Measurements from ENCODE around the gene PHF2.

The PHF2 gene

GRCh38 chr9:93697352-93698139 lies 121.2 kb downstream of the PHF2 start:
- no peak overlapping the region for H3K4me3 ChIP-seq (ENCODE audit: low read depth, low read length)

DNA sequence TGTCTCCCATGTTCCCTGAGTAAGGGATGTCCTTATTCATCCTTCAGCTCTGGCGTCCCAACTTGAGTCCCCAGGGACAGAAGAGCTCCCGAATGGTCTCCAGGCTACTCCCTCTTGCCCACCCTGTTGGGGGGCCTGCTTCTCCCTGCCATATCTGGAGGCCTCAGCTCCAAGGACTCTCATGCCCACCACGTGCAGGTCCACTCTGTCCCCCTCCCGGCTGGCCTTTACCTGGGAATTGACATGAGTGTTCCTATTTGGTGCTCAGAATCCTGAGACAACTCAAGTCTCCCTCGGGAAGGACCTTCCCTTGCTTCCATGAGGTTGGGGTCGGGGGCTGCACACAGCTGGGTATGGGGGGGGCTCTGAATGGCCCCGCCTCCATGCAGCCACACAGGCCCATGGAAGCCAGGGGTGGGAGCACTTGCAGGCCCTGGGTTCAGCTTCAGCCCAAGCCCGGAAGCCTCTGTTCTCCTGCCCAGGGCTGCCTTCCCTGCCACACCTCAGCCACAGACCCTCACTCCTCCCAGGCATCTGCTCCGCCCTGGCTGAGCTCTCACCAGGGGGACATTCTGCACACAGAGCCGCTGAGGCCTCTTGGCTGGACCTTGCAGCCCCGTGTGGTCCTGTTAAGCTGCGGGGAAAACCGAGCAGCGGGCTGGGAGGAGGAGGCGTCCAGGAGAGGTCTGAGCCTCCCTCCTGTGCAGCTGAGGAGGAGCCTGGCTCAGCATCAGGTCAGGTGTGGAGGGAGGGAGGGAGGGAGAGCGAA lies 121.9 kb downstream of the PHF2 start:
- no peak overlapping the region for H3K4me3 ChIP-seq (ENCODE audit: low read depth, low read length)

GRCh38 chr9:93699650-93700049 lies 123.3 kb downstream of the PHF2 start:
- no peak overlapping the region for H3K4me3 ChIP-seq (ENCODE audit: low read depth, low read length)

GRCh38 chr9:93701494-93702218 lies 125.3 kb downstream of the PHF2 start:
- no peak overlapping the region for H3K4me3 ChIP-seq (ENCODE audit: low read depth, low read length)

- no peak overlapping the region for H3K4me3 ChIP-seq (ENCODE audit: low read depth, low read length)
Measured at GRCh38 chr9:93702261-93702660, 125.9 kb downstream of the PHF2 start.

GRCh38 chr9:93708289-93708986 lies 132.1 kb downstream of the PHF2 start:
- H3K4me3 ChIP-seq (ENCODE audit: low read depth, low read length) = no peak overlapping the region

GRCh38 chr9:93708987-93709302 lies 132.6 kb downstream of the PHF2 start:
- no peak overlapping the region for H3K4me3 ChIP-seq (ENCODE audit: low read depth, low read length)

DNA sequence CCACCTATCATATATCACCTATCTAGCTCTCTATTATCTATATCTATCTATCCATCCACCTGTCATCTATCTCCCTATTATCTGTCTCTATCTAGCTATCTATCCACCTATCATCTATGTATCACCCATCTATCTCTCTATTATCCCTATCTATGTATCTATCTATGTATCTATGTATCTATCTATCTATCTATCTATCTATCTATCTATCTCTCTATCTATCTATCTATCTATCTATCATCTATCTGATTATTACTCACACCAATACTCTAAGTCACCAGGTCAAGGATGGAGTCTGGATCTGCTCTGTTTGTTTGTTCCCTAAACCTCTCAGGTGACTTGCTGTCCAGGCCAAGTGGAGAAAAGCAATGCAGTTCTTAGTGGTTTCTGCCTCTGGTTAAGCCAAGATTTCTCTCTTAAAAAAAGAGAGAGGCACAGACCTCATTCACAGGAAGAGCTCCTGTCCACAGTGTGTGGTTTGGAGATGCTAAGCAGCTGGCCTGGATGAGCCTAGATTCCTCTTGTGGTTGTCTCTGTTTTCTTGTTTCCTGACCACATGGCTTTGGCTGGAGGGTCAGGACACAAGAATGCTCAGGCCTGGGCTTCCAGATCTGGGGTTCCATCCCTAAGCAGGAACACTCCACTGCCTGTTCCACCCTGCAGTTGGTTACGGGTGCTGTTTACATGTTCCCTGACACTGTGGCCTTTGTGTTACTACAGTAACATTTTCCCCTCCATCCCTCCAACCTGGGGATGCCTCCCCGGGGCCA lies 133.4 kb downstream of the PHF2 start:
- no peak overlapping the region for H3K4me3 ChIP-seq (ENCODE audit: low read depth, low read length)

DNA sequence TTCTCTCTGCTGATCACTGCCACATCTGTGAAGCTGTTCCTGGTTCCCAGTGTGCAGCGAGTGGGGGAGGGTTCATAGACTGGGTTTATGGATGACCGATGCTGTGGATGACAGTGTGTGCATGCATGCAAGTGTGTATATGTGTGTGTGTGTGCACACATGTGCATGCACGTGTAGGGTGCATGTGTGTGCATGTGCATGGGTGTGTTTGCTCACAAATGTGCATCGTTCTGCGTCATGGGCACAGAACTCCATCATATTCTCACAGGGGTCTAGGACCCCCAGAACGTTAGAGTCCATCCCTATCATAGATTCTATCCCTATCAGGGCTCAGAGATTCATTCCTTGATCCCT lies 134.0 kb downstream of the PHF2 start:
- no peak overlapping the region for H3K4me3 ChIP-seq (ENCODE audit: low read depth, low read length)

- no peak overlapping the region for H3K4me3 ChIP-seq (ENCODE audit: low read depth, low read length)
Measured at GRCh38 chr9:93711002-93711401, 134.6 kb downstream of the PHF2 start.

- H3K4me3 ChIP-seq (ENCODE audit: low read depth, low read length) = no peak overlapping the region
Measured at GRCh38 chr9:93712896-93713295, 136.5 kb downstream of the PHF2 start.

- H3K4me3 ChIP-seq (ENCODE audit: low read depth, low read length) = no peak overlapping the region
Measured at GRCh38 chr9:93713716-93714115, 137.3 kb downstream of the PHF2 start.

DNA sequence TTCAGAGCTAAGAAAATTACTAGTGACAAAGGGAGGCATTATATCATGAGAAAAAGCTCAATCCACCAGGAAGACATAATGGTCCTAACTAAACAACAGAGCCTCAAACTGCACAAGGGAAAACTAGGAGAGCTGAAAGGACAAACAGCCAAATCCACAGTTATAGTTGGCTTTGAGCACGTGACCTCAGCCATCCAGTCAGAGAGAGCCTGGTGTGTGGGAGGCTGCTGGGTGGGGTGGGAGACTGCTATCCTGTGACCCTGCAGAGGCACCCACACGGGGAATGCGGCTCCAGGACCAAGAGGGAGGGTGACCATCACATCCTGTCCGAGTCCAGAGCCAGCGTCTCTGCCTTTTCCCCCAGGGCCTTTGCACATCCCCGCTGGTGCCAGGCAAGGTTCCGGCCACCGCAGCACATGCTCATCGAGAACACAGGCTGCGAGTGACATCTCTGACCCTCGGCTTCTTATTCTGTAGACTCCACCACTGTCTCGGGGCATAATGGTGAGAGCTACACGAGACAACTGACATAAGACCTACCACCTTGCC lies 145.1 kb downstream of the PHF2 start:
- no peak overlapping the region for H3K4me3 ChIP-seq (ENCODE audit: low read depth, low read length)

- no peak overlapping the region for H3K4me3 ChIP-seq (ENCODE audit: low read depth, low read length)
Measured at GRCh38 chr9:93724852-93725251, 148.5 kb downstream of the PHF2 start.

- H3K4me3 ChIP-seq (ENCODE audit: low read depth, low read length) = no peak overlapping the region
Measured at GRCh38 chr9:93725382-93725781, 149.0 kb downstream of the PHF2 start.

- H3K4me3 ChIP-seq (ENCODE audit: low read depth, low read length) = no peak overlapping the region
Measured at GRCh38 chr9:93726147-93726546, 149.8 kb downstream of the PHF2 start.

Data from iPS-11a (cell line).